ENCODE data around the gene THTPA.

Gene THTPA

GRCh38 chr14:23572524-23572828 is 16.4 kb downstream of the THTPA start:
- no peak for DNase-seq (ENCODE audit: insufficient read length)
- no peak for FAIRE-seq
- no peak for TF ChIP-seq POLR2AphosphoS5 (IDR thresholded peaks at IDR 0.05; ENCODE audit: low read depth, low read length)
- no peak for TF ChIP-seq TAF1 (IDR thresholded peaks at IDR 0.05; ENCODE audit: borderline replicate concordance, low read depth, low read length)
- TF ChIP-seq POLR2A (IDR thresholded peaks at IDR 0.05; ENCODE audit: low read depth, low read length): no peak

GRCh38 chr14:23572836-23573235 is 16.8 kb downstream of the THTPA start:
- no peak for DNase-seq (ENCODE audit: insufficient read length)
- TF ChIP-seq TAF1 (IDR thresholded peaks at IDR 0.05; ENCODE audit: borderline replicate concordance, low read depth, low read length): no peak
- TF ChIP-seq POLR2A (IDR thresholded peaks at IDR 0.05; ENCODE audit: low read depth, low read length): no peak
- TF ChIP-seq POLR2AphosphoS5 (IDR thresholded peaks at IDR 0.05; ENCODE audit: low read depth, low read length): no peak
- FAIRE-seq: no peak

- DNase-seq (ENCODE audit: insufficient read length) (no peak), FAIRE-seq (no peak)
- no peak for TF ChIP-seq POLR2A (IDR thresholded peaks at IDR 0.05; ENCODE audit: low read depth, low read length)
- TF ChIP-seq POLR2AphosphoS5 (IDR thresholded peaks at IDR 0.05; ENCODE audit: low read depth, low read length): no peak
- TF ChIP-seq TAF1 (IDR thresholded peaks at IDR 0.05; ENCODE audit: borderline replicate concordance, low read depth, low read length): no peak
These were observed 17.4 kb downstream of the THTPA start for GRCh38 chr14:23573384-23574015.

GRCh38 chr14:23577004-23577681 is 21.1 kb downstream of the THTPA start:
- DNase-seq (ENCODE audit: insufficient read length): peak; percentile 49

GRCh38 chr14:23577710-23578392 is 21.8 kb downstream of the THTPA start:
- DNase-seq (ENCODE audit: insufficient read length) (no peak), FAIRE-seq (no peak)
- TF ChIP-seq POLR2AphosphoS5 (IDR thresholded peaks at IDR 0.05; ENCODE audit: low read depth, low read length): no peak
- TF ChIP-seq TAF1 (IDR thresholded peaks at IDR 0.05; ENCODE audit: borderline replicate concordance, low read depth, low read length): no peak
- TF ChIP-seq POLR2A (IDR thresholded peaks at IDR 0.05; ENCODE audit: low read depth, low read length): 0 out of 2 replicates have a peak, but pooled peaks have one; percentile 10

More at GRCh38 chr14:23577004-23577681, 21.1 kb downstream of the THTPA start:
- TF ChIP-seq POLR2AphosphoS5 (IDR thresholded peaks at IDR 0.05; ENCODE audit: low read depth, low read length) (no peak), TAF1 (IDR thresholded peaks at IDR 0.05; ENCODE audit: borderline replicate concordance, low read depth, low read length) (no peak), POLR2A (IDR thresholded peaks at IDR 0.05; ENCODE audit: low read depth, low read length) (no peak)
- peak; percentile 72 for FAIRE-seq

GRCh38 chr14:23578560-23579310 is 22.7 kb downstream of the THTPA start, which contains the start of gene JPH4:
Gene JPH4 (minus strand): TSS chr14:23578790. CDS start chr14:23577453, 1,337 bp downstream.
- FAIRE-seq: no peak
- TF ChIP-seq POLR2A (IDR thresholded peaks at IDR 0.05; ENCODE audit: low read depth, low read length) (no peak), TAF1 (IDR thresholded peaks at IDR 0.05; ENCODE audit: borderline replicate concordance, low read depth, low read length) (no peak), POLR2AphosphoS5 (IDR thresholded peaks at IDR 0.05; ENCODE audit: low read depth, low read length) (no peak)
- DNase-seq (ENCODE audit: insufficient read length): no peak

GRCh38 chr14:23579311-23579630 is 23.2 kb downstream of the THTPA start:
- no peak for FAIRE-seq
- TF ChIP-seq POLR2AphosphoS5 (IDR thresholded peaks at IDR 0.05; ENCODE audit: low read depth, low read length): no peak
- TF ChIP-seq POLR2A (IDR thresholded peaks at IDR 0.05; ENCODE audit: low read depth, low read length): no peak
- no peak for TF ChIP-seq TAF1 (IDR thresholded peaks at IDR 0.05; ENCODE audit: borderline replicate concordance, low read depth, low read length)
- DNase-seq (ENCODE audit: insufficient read length): no peak

GRCh38 chr14:23579739-23580138 is 23.7 kb downstream of the THTPA start:
- no peak for DNase-seq (ENCODE audit: insufficient read length)
- no peak for FAIRE-seq
- TF ChIP-seq POLR2A (IDR thresholded peaks at IDR 0.05; ENCODE audit: low read depth, low read length) (no peak), POLR2AphosphoS5 (IDR thresholded peaks at IDR 0.05; ENCODE audit: low read depth, low read length) (no peak), TAF1 (IDR thresholded peaks at IDR 0.05; ENCODE audit: borderline replicate concordance, low read depth, low read length) (no peak)

- TF ChIP-seq POLR2A (IDR thresholded peaks at IDR 0.05; ENCODE audit: low read depth, low read length): no peak
- TF ChIP-seq POLR2AphosphoS5 (IDR thresholded peaks at IDR 0.05; ENCODE audit: low read depth, low read length): no peak
- no peak for TF ChIP-seq TAF1 (IDR thresholded peaks at IDR 0.05; ENCODE audit: borderline replicate concordance, low read depth, low read length)
- DNase-seq (ENCODE audit: insufficient read length) (no peak), FAIRE-seq (no peak)
These were observed 24.3 kb downstream of the THTPA start for GRCh38 chr14:23580152-23580926.

GRCh38 chr14:23580948-23581281 is 24.8 kb downstream of the THTPA start:
- no peak for TF ChIP-seq POLR2A (IDR thresholded peaks at IDR 0.05; ENCODE audit: low read depth, low read length)
- no peak for TF ChIP-seq TAF1 (IDR thresholded peaks at IDR 0.05; ENCODE audit: borderline replicate concordance, low read depth, low read length)
- no peak for TF ChIP-seq POLR2AphosphoS5 (IDR thresholded peaks at IDR 0.05; ENCODE audit: low read depth, low read length)
- DNase-seq (ENCODE audit: insufficient read length) (no peak), FAIRE-seq (no peak)
